ENCODE results near the gene PDE4D. TPM values are rescaled to one million over a fixed set of nuclear protein-coding genes. Genes with fewer than 3 reads are reported as not detected.

Gene PDE4D
- polyA plus RNA-seq, 1 donor (not counting 4 experiments of a cell fraction or from before 2014, with no cell fraction given) = 3.6 TPM

- no peak for FAIRE-seq
- Histone ChIP-seq H3K36me3 (ENCODE audit: control insufficient read depth in 2 of 2, extremely low read depth in 1 of 2, insufficient read depth in 2 of 2, low read length in 2 of 2) (no peaks in the 10 kb centered on the region), H3K4me1 (ENCODE audit: control insufficient read depth, extremely low read depth, insufficient read depth, low read length) (peaks cover 2% of the 10 kb centered on the region), H4K20me1 (ENCODE audit: control insufficient read depth, extremely low read depth, insufficient read depth, low read length) (no peaks in the 10 kb centered on the region), H2AFZ (ENCODE audit: control insufficient read depth, low read length) (no peak overlapping the region), H3K9ac (ENCODE audit: control insufficient read depth, extremely low read depth, insufficient read depth, low read length) (no peak overlapping the region), H3K79me2 (ENCODE audit: control insufficient read depth, insufficient read depth, low read length) (no peaks in the 10 kb centered on the region), H3K4me3 (ENCODE audit: control insufficient read depth in 2 of 3, extremely low read depth in 1 of 3, insufficient read depth in 2 of 3, low read depth in 1 of 3, low read length in 3 of 3) (no peak overlapping the region), H3K9me3 (ENCODE audit: control insufficient read depth, low read depth, low read length) (no peaks in the 10 kb centered on the region), H3K27me3 (ENCODE audit: control insufficient read depth, extremely low read depth, insufficient read depth, low read length) (no peaks in the 10 kb centered on the region), H3K27ac (ENCODE audit: control insufficient read depth, insufficient read depth, low read length) (no peak overlapping the region), H3K9me1 (ENCODE audit: control insufficient read depth, extremely low read depth, insufficient read depth, low read length) (no peaks in the 10 kb centered on the region), H3K4me2 (ENCODE audit: control insufficient read depth, extremely low read depth, insufficient read depth, low read depth, low read length) (no peak overlapping the region)
- no peak for DNase-seq (ENCODE audit: low read depth, low spot score)
- TF ChIP-seq EZH2 (IDR thresholded peaks at IDR 0.05; ENCODE audit: low read length) = no peak
- TF ChIP-seq, protein P1, sequence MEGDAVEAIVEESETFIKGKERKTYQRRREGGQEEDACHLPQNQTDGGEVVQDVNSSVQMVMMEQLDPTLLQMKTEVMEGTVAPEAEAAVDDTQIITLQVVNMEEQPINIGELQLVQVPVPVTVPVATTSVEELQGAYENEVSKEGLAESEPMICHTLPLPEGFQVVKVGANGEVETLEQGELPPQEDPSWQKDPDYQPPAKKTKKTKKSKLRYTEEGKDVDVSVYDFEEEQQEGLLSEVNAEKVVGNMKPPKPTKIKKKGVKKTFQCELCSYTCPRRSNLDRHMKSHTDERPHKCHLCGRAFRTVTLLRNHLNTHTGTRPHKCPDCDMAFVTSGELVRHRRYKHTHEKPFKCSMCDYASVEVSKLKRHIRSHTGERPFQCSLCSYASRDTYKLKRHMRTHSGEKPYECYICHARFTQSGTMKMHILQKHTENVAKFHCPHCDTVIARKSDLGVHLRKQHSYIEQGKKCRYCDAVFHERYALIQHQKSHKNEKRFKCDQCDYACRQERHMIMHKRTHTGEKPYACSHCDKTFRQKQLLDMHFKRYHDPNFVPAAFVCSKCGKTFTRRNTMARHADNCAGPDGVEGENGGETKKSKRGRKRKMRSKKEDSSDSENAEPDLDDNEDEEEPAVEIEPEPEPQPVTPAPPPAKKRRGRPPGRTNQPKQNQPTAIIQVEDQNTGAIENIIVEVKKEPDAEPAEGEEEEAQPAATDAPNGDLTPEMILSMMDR (optimal IDR thresholded peaks at IDR 0.05 in 1 of 3, IDR thresholded peaks at IDR 0.05 in 1 of 3, conservative IDR thresholded peaks at IDR 0.05 in 1 of 3; ENCODE audit: extremely low read depth in 1 of 3, insufficient read depth in 2 of 3, low read length in 3 of 3) = no peak
- dilution Hi-C loops (cut with MboI; ENCODE audit: extremely low pct_ligation_motif_present, low sequenced_read_pairs) = loop anchor here (25.0 kb wide), 1 partner anchor 170 kb away; no protein-coding TSS in a partner anchor
Measured at GRCh38 chr5:59357381-59357977, 536.0 kb downstream of the PDE4D start.

- no peak overlapping the region for H3K9ac ChIP-seq (ENCODE audit: control insufficient read depth, extremely low read depth, insufficient read depth, low read length)
- H3K4me3 ChIP-seq (ENCODE audit: control insufficient read depth in 2 of 3, extremely low read depth in 1 of 3, insufficient read depth in 2 of 3, low read depth in 1 of 3, low read length in 3 of 3) = no peak overlapping the region
- TF ChIP-seq, protein P1 (optimal IDR thresholded peaks at IDR 0.05 in 1 of 3, IDR thresholded peaks at IDR 0.05 in 1 of 3, conservative IDR thresholded peaks at IDR 0.05 in 1 of 3; ENCODE audit: extremely low read depth in 1 of 3, insufficient read depth in 2 of 3, low read length in 3 of 3) = no peak
- TF ChIP-seq EZH2 (IDR thresholded peaks at IDR 0.05; ENCODE audit: low read length) = no peak
- dilution Hi-C loops (cut with MboI; ENCODE audit: extremely low pct_ligation_motif_present, low sequenced_read_pairs) = loop anchor here (25.0 kb wide), 1 partner anchor 170 kb away; no protein-coding TSS in a partner anchor
- H3K79me2 ChIP-seq (ENCODE audit: control insufficient read depth, insufficient read depth, low read length) = no peaks in the 10 kb centered on the region
- no peaks in the 10 kb centered on the region for H3K27me3 ChIP-seq (ENCODE audit: control insufficient read depth, extremely low read depth, insufficient read depth, low read length)
- H3K9me1 ChIP-seq (ENCODE audit: control insufficient read depth, extremely low read depth, insufficient read depth, low read length) = no peaks in the 10 kb centered on the region
- H3K4me2 ChIP-seq (ENCODE audit: control insufficient read depth, extremely low read depth, insufficient read depth, low read depth, low read length) = no peak overlapping the region
- H2AFZ ChIP-seq (ENCODE audit: control insufficient read depth, low read length) = no peak overlapping the region
- no peak for DNase-seq (ENCODE audit: low read depth, low spot score)
- H3K36me3 ChIP-seq (ENCODE audit: control insufficient read depth in 2 of 2, extremely low read depth in 1 of 2, insufficient read depth in 2 of 2, low read length in 2 of 2) = no peaks in the 10 kb centered on the region
- H3K27ac ChIP-seq (ENCODE audit: control insufficient read depth, insufficient read depth, low read length) = no peak overlapping the region
- no peaks in the 10 kb centered on the region for H4K20me1 ChIP-seq (ENCODE audit: control insufficient read depth, extremely low read depth, insufficient read depth, low read length)
- FAIRE-seq = no peak
- no peaks in the 10 kb centered on the region for H3K9me3 ChIP-seq (ENCODE audit: control insufficient read depth, low read depth, low read length)
- H3K4me1 ChIP-seq (ENCODE audit: control insufficient read depth, extremely low read depth, insufficient read depth, low read length) = peaks cover 2% of the 10 kb centered on the region
Measured at GRCh38 chr5:59356813-59357380, 536.6 kb downstream of the PDE4D start.
